Esophagus muscularis mucosa (tissue), 3 donors: ENCODE data around the gene ESYT3.

Experiments
- CTCF ChIP-seq, 3 experiments: fragments of 200-600 bp in 2 of 3; fragments of 450-650 bp in 1 of 3; sonication (generic) in 2 of 3; IDR thresholded peaks; one replicate each; pipeline ENCODE4 v1.5.1; 2017 to 2019; ENCODE audit warnings: antibody characterized with exemption in 3 of 3, mild to moderate bottlenecking in 2 of 3, moderate library complexity in 1 of 3
- POLR2A ChIP-seq: fragments of 450-650 bp; IDR thresholded peaks from one replicate; pipeline ENCODE4 v1.6.1; 2017; ENCODE audit warnings: antibody characterized with exemption, moderate library complexity, mild to moderate bottlenecking, low read depth
- POLR2AphosphoS5 ChIP-seq, 2 donors: sonication (generic); formaldehyde crosslinking; IDR thresholded peaks; one replicate each; pipeline ENCODE4 v1.6.1; 2017; ENCODE audit warnings: antibody characterized with exemption in 2 of 2

- no peak for TF ChIP-seq CTCF (IDR thresholded peaks at IDR 0.05)
- TF ChIP-seq POLR2A: no peak
- TF ChIP-seq POLR2AphosphoS5 (IDR thresholded peaks at IDR 0.05): no peak
These were observed 43.4 kb downstream of the ESYT3 start for GRCh38 chr3:138477801-138478200.
